ENCODE results near the gene ABHD11.

GRCh38 chr7:73696372-73696771 lies 42.2 kb downstream of the ABHD11 start:
- TF ChIP-seq POLR2AphosphoS5 (IDR thresholded peaks at IDR 0.05; ENCODE audit: borderline replicate concordance, low read depth, low read length) (no peak), EZH2 (IDR thresholded peaks at IDR 0.05) (no peak)
